ENCODE results near the gene CACNG4.

Gene CACNG4

GRCh38 chr17:67067571-67068482, 103.3 kb downstream of the CACNG4 start:
- no peak for DNase-seq

- peak; percentile 90 for DNase-seq
Measured at GRCh38 chr17:67068999-67069398, 104.5 kb downstream of the CACNG4 start.

GRCh38 chr17:67069603-67070136, 105.2 kb downstream of the CACNG4 start:
- DNase-seq = no peak

GRCh38 chr17:67071595-67071994, 107.1 kb downstream of the CACNG4 start:
- no peak for DNase-seq

GRCh38 chr17:67072885-67073284, 108.4 kb downstream of the CACNG4 start:
- no peak for DNase-seq

GRCh38 chr17:67074781-67075180, 110.3 kb downstream of the CACNG4 start:
- no peak for DNase-seq

GRCh38 chr17:67076290-67076689, 111.8 kb downstream of the CACNG4 start:
- no peak for DNase-seq

- no peak for DNase-seq
Measured at GRCh38 chr17:67078292-67078691, 113.8 kb downstream of the CACNG4 start.

- no peak for DNase-seq
Measured at GRCh38 chr17:67079491-67079890, 115.0 kb downstream of the CACNG4 start.

GRCh38 chr17:67080804-67081203, 116.3 kb downstream of the CACNG4 start:
- no peak for DNase-seq

- no peak for DNase-seq
Measured at GRCh38 chr17:67082107-67082506, 117.6 kb downstream of the CACNG4 start.

Data from NCI-H510A treated with DMSO at 0.1 percent for 48 hours (cell line).